ENCODE data around the gene MAN1C1. TPM values are rescaled to one million over a fixed set of nuclear protein-coding genes. Genes with fewer than 3 reads are reported as not detected.

Gene MAN1C1
- total RNA-seq, 1 donor from 2014 or later, result 9.1 TPM

DNA sequence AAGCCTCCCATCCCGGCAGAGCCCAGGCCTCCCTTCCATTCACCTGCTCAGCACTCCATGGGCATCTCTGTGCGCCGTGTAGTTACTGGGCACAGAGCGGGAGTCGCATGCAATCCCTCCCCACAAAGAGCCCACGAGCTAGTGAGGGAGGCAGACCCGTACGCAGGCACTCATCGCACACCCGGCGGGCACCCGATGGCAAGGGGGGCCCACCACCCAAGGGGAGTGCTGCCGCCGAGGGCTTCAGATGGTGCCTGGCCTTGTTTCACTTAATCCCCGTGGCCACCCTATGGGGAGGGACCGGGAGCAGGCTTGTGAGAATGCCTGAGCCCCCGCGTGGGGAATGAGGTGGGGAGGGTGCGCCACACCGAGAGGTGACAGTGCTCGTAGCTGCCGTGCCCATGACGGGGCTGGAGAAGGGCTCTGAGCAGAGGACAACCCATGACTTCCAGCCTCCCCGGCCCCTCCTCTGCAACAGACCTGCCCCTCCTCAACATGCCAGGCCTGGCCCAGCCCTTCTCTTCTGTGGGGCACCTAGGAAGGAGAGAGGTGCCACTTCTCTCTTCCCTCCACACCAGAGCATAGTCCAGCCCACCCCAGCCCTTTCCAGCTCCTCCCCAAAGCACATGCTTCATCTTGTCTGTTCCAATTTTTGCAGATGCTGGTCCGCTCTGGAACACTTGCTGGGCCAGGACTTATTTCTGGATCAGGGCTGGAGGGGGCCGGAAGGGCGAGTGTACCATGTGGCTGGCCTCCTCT, 153.2 kb downstream of the MAN1C1 start:
- no peak for TF ChIP-seq CTCF (conservative IDR thresholded peaks at IDR 0.05)
- H3K4me3 Mint-ChIP-seq, result no peak overlapping the region
- H3K4me1 Mint-ChIP-seq (ENCODE audit: unreplicated experiment), result peaks cover 58% of the 10 kb centered on the region
- H3K27ac Mint-ChIP-seq, result peak overlapping the region; percentile 79
- no peaks in the 10 kb centered on the region for H3K9me3 Mint-ChIP-seq
- DNase-seq (ENCODE audit: extremely low spot score, unreplicated experiment), result no peak
- H3K27me3 Mint-ChIP-seq, result no peaks in the 10 kb centered on the region
- no peaks in the 10 kb centered on the region for H3K36me3 Mint-ChIP-seq

DNA sequence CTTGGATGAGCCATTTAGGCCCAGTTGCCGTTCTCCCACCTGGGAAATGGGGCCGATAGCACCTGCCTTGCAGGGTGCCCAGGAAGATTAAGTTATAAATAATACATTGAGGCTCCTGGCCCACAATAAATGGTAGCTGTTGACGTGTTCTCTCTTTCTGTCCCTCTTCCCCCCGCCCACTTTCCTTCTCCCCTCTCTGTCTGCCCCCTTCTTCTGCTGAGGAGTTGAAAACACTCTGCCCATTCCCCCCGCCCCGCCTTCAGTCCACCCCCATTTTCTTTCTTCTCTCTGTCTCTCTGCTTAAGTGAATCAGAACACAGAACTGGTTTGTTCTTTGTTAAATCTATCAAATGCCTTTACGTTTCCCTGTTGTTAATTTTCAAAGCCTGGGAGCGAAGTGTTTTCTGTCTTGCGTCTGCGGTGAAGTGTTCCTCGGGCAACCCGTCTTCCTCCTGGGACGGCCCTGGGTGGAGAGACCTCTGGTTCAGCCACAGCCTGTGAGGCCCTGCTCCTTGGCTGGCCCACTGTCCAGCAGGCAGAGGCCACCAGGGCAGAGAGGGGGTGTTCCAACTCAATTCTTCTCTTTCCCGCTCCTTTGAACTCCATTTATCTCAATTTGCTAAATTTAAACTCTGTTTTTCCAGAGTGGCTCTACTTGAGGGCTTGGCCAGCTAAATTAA, 154.1 kb downstream of the MAN1C1 start:
- H3K9me3 Mint-ChIP-seq, result no peaks in the 10 kb centered on the region
- no peaks in the 10 kb centered on the region for H3K36me3 Mint-ChIP-seq
- H3K4me3 Mint-ChIP-seq, result peak overlapping the region; percentile 68

DNA sequence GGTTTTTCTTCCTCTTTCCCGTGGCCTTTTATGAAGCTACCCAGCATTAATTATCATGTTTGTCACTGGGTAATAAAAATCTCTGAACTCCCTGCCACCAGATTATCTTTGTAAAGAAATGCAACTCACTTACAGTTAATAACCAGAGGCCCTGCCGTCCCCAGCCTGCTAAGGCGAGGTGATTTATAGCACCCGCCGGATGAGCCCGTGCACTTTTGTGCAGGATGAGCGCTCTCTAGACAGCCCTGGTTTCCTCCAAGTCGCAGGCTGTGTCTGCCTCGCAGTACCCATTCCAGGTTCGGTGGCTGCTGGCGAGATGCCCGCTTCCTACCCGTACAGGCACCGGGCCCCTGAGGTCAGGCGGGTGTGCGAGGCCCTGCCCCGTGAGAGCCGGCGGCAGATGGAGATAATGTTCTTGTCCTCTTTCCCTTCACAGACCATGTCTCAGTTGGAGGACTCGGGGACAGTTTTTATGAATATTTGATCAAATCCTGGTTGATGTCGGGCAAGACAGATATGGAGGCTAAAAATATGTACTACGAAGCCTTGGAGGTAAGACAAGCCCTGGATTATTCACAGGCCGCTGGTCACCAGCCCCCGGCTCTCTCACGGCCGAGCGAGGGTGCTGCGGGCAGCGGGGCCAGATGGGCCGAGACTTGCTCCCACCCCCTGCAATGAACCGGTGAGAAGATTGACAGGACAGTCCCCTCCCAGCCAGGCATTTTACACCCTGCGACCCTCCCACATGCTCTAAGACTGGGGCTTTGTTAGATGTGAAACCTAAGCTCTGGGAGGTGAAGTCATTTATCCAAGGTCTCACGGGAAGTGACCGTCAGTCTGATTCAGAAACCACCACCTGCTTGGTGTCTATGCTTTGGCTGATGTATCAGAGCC, 154.9 kb downstream of the MAN1C1 start:
- DNase-seq (ENCODE audit: extremely low spot score, unreplicated experiment), result no peak
- Mint-ChIP-seq H3K27me3 (no peaks in the 10 kb centered on the region), H3K4me3 (peak overlapping the region; percentile 68), H3K27ac (peak overlapping the region; percentile 79), H3K36me3 (no peaks in the 10 kb centered on the region), H3K9me3 (no peaks in the 10 kb centered on the region), H3K4me1 (ENCODE audit: unreplicated experiment) (peaks cover 55% of the 10 kb centered on the region)
- no peak for TF ChIP-seq CTCF (conservative IDR thresholded peaks at IDR 0.05)

More for the DNA sequence above, 154.1 kb downstream of the MAN1C1 start:
- TF ChIP-seq CTCF (conservative IDR thresholded peaks at IDR 0.05), result no peak
- Mint-ChIP-seq H3K4me1 (ENCODE audit: unreplicated experiment) (peaks cover 62% of the 10 kb centered on the region), H3K27me3 (no peaks in the 10 kb centered on the region), H3K27ac (peak overlapping the region; percentile 79)
- no peak for DNase-seq (ENCODE audit: extremely low spot score, unreplicated experiment)

- peak overlapping the region; percentile 56 for H3K27ac Mint-ChIP-seq
- no peaks in the 10 kb centered on the region for H3K27me3 Mint-ChIP-seq
- H3K4me3 Mint-ChIP-seq, result no peak overlapping the region
- TF ChIP-seq CTCF (conservative IDR thresholded peaks at IDR 0.05), result no peak
- peaks cover 55% of the 10 kb centered on the region for H3K4me1 Mint-ChIP-seq (ENCODE audit: unreplicated experiment)
- no peaks in the 10 kb centered on the region for H3K36me3 Mint-ChIP-seq
- H3K9me3 Mint-ChIP-seq, result no peaks in the 10 kb centered on the region
- DNase-seq (ENCODE audit: extremely low spot score, unreplicated experiment), result no peak
Observed at GRCh38 chr1:25772164-25772563, 155.6 kb downstream of the MAN1C1 start.

DNA sequence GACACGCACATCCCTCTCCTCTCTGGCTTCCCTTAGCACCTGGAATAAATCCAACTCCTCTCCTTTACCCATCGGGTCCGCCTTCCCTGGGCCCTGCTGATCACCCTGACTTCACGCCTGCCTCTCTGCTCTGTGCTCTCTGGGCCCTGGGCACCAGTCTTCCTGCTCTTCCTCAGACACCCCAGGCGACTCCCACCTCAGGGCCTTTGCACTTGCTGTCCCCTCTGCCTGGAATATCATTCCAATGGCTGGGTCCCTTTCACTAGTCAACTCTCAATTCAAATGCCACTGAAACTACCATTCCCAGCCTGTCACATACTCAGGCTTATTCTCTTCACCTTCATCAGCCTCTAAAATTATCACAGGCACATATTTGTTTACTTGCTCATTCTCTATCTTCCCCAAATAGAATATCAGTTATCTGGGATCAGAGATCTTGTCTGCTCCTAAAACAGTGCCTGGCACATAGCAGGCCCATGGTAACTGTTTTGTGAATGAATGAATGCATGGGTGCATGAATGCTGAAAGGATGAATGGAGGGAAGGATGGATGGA, 156.2 kb downstream of the MAN1C1 start:
- no peak for DNase-seq (ENCODE audit: extremely low spot score, unreplicated experiment)
- H3K27ac Mint-ChIP-seq, result peak overlapping the region; percentile 4
- no peaks in the 10 kb centered on the region for H3K9me3 Mint-ChIP-seq
- no peaks in the 10 kb centered on the region for H3K36me3 Mint-ChIP-seq
- H3K4me3 Mint-ChIP-seq, result no peak overlapping the region
- TF ChIP-seq CTCF (conservative IDR thresholded peaks at IDR 0.05), result no peak
- H3K4me1 Mint-ChIP-seq (ENCODE audit: unreplicated experiment), result peaks cover 61% of the 10 kb centered on the region
- no peaks in the 10 kb centered on the region for H3K27me3 Mint-ChIP-seq

All from type B pancreatic cell (in vitro differentiated cells).